Effector CD4-positive, alpha-beta T cell (primary cell): Measurements from ENCODE around the gene IFT122.
"Not testable (repeated sequence)": the region's sequence is repeated elsewhere in the genome, so short reads cannot be mapped to it uniquely, and the experiment has no call there.

Experiments used
- DNase-seq: peaks from one replicate; pipeline ENCODE4 v3.0.0-alpha.2; 2020

IFT122 gene

DNA sequence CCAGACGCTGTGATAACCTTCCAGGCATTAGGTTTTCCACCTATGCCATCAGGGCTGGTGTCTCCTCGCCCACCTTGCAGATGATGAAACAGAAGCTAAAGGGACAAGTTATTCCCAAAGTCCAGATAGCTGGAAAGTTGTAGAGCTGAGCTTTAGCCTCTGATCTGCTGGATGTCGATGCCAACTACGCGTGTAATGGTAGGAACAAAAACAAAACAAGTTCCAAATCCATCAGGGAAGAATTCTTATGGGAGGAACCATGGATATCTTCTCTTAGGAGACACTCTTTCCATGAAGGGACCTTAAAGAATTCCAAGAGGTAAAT lies 60.3 kb downstream of the IFT122 start:
- DNase-seq: no peak

DNA sequence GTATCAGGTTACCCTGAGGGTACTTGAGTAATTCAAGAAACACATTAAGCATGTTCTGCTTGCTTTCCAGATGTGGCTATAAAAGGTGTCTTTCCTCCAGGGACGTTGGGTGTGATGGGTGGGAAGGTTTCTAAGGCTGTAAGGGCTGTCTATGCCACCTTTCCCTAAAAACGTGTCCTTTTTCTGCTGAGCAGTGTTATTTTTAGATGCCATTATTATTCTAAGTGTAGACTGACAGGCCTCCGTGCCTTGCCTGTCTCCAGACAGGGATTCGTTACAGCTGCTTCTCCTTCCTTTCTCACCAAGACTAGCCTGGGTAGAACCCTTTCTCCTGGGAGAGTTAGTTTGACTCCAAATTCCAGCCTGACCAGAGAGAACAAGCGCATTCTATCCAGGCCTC lies 61.6 kb downstream of the IFT122 start:
- DNase-seq: no peak

DNA sequence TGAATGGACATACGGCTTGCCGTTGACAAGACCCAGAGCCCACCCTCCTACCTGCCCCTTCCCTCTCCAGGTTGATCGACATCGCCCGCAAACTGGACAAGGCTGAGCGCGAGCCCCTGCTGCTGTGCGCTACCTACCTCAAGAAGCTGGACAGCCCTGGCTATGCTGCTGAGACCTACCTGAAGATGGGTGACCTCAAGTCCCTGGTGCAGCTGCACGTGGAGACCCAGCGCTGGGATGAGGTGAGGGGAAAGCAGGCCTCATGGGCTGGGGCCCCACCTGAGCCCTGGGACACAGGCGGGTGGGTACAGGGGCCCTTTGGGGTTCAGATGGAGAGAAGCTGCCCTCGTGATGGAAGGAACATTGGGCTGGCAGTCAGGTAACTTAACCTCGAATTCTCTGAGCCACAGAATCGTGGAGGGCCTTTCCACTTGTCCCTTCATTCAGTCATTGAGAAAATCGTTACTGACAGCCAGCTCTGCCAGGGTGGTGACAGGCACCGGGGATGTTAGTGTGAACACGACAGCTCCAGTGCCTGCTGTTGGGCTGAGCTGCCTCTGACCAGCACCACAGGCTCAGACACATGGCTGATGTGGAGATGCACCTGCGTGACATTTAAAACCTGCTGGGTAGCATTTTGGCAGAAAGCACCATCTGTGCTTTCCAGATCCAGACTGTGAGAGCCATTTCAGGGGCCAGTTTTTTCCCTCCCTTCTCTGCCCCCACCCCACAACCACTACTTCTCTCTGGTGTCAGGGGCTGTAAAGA lies 62.8 kb downstream of the IFT122 start:
- DNase-seq: no peak

DNA sequence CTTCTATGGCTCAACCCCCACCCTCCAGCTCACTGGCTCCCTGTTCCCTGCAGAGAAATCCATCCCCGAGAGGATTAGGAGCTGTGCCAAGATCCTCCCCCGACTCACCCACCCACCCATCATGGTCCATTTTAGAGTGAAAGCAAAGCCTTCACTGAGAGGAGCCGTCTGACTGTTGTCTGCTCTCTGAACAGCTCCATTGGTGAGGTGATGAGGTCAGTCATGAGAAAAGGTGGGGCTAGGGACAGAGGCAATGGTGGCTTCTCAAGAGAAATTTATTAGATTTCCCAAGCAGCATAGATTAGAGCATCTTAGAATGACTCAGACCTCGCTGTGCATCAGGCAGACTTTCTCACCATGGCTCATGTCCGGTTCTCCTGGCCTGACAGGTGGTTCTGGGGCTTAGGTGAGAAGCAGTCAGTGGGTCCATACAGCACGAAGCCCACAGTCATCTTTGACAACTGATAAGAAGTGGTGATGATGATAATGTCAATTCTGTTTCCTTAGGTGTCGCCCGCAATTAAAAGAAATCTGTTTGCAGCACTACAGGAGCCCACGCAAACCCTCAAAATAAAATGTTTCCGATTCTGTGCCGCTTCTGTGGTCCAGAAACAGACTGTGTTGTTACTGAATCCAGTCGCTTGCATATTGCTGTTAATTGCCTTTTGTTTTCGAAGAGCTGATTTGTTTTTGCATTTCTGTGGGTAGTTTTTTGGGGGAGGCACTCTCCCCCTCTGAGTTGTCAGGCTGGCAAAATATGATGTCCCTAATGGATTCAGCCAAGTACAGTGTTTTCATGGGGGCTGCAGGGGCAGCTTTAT lies 63.7 kb downstream of the IFT122 start:
- no peak for DNase-seq

DNA sequence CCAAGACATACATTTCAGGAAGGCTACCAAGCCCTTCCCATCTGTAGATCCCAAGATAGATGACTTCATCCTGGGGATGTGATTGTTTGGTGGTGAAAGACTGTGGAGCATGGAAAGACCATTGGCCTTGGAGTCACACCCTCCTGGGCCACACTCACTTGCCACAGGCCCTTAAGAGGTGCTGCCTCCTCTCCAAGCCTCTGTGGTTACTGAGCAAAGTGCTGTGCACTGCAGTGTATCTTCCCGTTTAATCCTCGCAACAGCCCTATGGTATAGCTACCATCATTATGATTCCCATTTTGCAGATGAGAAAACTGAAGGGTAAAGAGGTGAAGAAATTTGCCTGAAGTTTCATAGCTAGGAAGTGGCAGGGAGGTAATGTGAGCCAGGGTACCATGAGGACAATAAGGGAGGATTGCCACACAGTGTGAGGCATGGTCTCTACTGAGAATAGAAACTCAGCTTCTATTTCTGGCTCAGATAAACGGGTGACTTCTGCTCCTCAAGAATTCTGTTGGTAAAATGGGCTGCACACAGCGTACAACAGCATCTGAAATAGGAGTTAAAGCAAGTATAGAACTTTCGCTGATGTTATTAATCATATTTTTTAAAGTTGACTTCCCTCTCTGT lies 64.6 kb downstream of the IFT122 start:
- no peak for DNase-seq

DNA sequence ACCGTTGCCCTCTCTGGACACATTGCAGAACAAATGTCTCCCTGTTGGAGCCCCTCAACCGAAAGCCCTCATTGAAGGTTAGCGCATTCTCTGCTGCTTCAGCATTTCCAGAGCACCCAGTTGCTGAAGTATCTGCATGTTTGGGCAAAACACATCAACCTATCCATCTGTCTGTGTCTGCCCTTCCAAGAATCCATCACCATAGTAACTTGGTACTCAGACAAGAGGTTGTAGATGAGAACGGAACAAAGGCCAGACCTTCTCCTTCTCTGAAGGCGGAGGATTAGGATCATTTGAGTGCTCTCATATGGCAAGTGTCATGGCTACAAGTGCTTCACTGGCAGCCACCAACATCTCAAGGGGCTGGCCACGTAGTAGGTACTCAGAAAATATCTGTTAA lies 65.3 kb downstream of the IFT122 start:
- no peak for DNase-seq

DNA sequence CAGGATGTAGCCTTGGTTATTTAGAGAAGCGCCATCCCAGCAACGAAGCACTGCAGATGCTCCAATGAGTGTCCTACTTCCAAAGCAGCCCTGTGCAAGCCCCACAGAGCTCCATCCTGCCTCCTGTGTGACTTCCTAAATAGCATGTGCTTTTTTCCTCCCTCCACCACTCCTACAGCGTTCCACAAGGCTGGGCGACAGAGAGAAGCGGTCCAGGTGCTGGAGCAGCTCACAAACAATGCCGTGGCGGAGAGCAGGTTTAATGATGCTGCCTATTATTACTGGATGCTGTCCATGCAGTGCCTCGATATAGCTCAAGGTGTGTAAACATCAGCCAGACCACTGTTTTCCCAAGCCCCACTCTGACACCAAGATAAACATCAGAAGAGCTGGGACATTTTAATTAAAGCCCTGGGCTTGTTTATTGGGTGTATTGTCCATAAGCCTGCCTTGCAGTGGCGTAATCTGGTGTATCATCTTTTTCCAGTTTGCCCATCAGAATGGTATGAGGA lies 66.3 kb downstream of the IFT122 start:
- no peak for DNase-seq

DNA sequence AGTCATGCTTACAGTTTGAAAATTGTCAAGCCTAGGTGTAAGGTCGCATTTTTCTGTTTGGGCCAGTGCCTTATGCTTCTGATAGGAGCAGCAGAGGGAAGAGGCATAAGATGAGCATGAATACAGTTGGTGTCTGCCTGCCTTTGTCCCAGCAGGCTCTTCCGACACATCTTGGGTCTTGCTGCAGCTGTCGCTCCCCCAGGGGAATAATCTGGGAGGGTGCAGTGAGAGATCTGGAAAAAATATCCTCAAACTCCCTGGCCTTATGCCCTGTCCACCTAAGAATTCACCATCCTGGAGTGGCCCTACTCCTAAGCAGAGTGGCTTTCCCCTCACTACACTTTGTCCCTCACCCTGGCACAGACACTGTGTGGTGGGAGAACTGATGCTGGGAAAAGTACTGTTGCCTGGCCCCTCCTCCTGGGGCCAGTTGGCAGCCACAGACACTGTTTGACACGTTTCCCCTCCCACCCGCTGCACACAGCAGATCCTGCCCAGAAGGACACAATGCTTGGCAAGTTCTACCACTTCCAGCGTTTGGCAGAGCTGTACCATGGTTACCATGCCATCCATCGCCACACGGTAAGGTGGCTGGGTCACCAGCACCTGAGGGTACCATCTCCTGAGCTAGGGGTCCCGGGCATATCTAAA lies 67.3 kb downstream of the IFT122 start:
- DNase-seq: no peak

DNA sequence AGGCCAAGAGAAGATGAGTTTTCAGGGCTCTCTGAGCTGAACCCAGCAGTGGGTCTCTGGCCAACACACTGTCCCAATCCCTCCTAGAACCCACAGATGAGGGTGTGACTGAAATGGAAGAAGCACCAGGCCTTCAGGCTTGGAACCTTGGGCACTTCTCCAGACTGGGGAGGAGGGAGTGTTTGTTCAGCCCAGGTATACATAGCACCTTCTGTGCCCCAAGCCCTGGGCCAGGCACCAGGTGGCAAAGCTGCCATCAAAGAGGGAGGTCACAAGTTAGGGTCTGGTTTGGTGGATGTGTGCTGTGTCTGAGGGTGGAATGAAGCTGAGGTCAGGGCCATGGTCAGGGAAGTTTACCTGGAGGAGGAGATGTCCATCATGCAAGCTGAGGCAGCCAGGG lies 72.6 kb downstream of the IFT122 start:
- DNase-seq: no peak

DNA sequence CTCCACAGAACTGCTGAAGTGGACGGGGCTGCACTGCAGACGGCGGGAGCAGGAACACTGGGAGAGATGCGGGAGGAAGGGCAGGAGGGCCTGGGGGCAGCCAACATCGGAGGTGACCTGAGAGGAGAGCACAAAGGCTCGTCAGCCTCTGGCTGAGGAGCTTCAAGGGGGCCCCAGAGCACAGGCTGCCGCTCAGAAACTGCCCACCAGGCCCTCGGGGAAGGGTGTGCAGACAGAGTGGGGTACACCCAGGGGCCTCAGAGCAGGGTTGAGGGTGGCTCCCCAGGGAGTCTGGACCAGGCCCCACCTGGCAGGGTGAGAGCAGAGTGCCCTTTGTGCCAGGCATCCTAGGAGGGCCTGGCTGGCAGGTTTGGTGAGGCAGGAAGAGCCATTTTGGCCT lies 73.7 kb downstream of the IFT122 start:
- DNase-seq: no peak

DNA sequence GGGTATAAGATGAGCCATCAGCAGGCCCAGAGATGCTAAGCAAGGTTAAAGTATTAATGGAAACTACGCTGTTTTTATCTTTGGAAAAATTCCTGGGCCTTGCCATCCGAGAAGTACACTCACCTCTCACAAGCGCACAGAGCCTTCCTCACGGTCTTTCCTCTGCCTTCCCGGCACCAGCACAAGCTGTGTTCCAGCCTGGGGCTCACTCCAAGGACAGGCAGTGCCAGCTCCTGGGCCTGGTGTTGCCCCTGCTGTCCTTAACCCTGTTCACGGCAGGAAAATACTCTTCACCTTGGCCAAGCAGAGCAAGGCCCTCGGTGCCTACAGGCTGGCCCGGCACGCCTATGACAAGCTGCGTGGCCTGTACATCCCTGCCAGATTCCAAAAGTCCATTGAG lies 74.1 kb downstream of the IFT122 start:
- no peak for DNase-seq

DNA sequence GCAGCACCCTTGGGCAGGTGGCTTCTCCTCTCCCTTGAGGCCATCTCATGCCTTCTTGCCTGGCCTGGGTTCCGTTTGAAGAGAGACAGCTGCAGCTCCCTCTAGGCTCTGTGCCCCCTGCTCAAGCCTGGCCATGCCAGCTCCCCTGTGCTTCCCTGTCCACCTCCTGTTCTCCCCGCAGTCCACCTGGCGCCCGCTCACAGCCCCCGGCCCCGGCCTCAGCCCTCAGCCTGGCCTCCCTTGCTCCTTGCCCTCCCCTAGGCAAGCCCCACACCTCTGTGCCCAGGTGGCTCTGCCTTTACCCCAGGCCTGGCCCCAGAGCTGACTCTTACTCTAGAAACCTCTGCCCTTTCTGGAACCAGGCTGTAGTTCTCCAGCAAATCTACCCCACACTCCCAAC lies 74.5 kb downstream of the IFT122 start:
- no peak for DNase-seq

DNA sequence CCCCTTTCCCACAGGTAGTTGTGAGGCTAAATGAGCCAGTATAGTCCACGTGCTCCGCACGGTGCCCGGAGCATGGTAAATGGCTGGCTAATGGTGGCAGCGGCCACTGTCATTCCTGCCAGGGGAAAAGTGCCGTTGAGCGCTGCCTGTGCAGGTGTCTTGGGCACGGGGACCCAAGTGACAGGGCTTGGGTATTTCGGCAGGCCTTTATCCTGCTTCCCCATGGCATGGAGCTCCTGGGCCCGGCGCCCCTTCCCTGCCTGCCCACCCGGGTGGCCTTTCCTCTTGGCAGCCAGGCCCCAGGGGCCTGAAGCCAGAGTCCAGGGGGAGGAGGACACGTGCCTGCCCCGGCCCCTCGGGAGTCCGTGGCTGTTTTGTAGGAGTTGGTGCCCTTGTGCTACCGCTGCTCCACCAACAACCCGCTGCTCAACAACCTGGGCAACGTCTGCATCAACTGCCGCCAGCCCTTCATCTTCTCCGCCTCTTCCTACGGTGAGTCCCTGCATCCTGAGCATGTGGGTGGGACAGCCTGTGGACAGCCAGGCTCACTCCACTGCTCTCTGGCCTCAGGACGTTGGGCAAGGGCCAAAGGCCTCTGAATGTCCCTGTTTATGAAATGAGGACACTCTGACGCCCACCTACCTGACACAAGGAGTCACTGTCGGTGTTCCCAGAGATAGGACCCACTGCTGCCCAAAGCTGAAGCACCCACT lies 75.2 kb downstream of the IFT122 start:
- not testable (repeated sequence) for DNase-seq

DNA sequence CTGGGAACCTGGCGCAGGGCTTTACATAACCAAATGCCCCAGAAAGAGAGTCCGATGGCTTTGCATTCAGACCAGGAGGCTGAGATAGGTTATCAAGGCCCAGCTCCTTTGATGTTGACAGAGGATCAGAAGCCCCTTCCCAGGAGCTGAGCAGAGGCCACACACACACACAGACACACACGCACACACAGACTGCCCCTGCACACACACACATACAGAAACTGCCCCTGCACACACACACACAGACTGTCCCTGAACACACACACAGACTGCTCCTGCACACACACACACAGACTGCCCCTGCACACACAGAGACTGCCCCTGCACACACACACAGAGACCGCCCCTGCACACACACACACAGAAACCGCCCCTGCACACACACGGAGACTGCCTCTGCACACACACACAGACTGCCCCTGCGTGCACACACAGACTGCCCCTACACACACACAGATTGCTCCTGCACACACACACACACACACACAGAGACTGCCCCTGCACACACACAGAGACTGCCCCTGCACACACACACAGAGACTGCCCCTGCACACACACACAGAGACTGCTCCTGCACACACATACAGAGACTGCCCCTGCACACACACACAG lies 75.9 kb downstream of the IFT122 start:
- not testable (repeated sequence) for DNase-seq

DNA sequence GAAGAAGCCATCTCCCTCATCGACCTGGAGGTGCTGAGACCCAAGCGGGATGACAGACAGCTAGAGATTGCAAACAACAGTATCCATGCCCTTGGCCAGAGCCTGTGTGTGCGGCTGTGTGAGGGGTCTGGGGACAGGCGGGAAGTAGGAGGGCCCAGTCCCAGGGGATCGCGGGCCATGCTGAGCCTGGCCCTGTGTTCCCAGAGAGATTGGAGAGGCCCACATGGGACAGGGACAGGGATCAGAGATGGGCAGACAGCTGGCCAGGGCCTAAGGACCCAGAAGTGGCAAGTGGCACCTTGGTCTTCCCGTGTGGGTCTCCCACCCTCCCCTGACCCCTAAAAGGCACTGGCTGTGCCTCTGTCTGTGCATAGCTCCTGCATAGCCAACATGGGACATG lies 77.5 kb downstream of the IFT122 start:
- no peak for DNase-seq

DNA sequence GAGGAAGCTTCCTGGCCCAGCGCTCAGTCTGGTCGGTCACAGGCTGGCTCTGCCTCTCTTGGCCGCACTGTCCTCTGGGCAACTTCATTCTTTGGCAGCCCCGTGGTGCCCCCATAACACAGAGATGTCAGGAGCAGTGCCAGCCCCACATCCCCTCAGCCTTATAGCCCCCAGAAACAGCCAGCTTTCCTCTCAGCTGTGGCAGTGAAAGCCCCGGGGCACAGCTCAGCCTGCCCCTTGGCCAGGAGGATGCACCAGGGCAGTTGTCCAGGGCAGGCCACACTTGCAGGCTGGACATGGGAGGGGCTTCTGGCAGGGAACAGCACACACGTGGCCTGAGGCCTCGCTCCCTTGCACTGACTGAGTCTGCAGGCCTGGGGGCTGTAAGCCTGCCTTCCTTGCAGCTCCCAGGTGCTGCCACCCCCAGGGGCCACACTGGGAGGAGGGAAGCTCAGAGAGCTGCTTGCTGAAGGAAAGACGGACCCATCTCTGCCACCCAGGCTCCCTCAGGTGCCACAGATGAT lies 78.1 kb downstream of the IFT122 start:
- DNase-seq: no peak

DNA sequence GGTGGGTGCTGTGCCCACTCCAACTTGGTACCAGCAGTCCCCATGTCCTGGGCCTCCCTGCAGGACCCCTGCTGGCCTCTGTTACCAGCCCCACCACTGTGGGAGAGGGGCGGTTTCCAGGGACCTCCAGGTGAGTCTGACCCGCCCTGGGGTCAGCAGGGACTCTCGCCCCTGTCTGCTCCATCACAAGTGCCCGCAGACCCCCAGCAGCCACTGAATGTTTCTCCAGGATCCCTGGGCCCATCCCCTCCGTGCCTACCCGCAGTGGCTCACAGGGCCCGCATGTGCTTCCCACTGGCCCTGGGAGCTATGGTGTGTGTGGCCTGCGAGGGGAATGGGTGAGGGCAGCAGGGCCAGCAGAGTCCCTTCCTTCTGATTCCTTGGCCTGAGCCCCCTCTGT lies 78.6 kb downstream of the IFT122 start:
- DNase-seq: no peak

DNA sequence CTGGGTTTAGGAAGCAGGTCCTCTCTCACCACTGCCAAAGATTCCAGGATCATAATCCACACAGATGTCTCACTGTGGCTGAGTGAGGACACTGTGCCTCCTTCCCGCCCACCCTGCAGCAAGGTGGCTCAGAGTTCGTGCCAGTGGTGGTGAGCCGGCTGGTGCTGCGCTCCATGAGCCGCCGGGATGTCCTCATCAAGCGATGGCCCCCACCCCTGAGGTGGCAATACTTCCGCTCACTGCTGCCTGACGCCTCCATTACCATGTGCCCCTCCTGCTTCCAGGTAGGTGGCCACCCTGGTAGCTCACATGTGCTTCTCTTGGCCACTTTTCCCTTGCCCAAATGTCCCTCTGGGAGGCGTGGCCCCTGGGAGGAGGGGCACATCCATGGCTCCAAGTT lies 79.4 kb downstream of the IFT122 start:
- DNase-seq: no peak

DNA sequence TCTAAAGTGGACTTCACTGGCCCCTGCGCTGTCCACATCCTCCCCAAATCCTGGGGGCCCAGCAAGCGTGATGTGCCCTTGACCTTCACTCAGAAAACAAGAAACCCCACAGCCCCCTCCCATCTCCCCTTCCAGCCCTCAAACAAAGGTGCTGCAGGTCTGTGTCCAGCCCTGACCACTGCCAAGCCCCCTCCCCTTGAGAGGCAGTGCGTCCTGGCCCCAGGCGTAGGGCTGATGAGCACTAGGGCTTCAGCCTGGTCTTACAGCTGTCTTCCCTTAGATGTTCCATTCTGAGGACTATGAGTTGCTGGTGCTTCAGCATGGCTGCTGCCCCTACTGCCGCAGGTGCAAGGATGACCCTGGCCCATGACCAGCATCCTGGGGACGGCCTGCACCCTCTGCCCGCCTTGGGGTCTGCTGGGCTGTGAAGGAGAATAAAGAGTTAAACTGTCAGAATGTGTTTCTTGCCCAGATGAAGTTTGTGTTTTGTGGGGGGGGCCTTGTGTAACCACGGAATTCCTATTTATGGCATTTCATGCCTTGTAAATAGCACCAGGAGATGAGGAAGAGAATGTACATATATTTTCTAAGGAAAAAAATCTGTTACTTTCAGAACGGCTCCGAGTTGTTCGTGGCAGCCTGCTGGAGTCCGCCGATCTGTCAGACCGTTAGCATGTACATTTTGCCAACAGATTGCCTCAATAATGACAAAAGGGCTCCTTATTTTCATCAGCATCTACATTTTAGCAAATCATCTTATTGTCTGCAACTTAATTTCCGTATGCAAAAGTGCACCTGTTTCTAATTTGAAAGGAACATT lies 80.1 kb downstream of the IFT122 start:
- DNase-seq: no peak

DNA sequence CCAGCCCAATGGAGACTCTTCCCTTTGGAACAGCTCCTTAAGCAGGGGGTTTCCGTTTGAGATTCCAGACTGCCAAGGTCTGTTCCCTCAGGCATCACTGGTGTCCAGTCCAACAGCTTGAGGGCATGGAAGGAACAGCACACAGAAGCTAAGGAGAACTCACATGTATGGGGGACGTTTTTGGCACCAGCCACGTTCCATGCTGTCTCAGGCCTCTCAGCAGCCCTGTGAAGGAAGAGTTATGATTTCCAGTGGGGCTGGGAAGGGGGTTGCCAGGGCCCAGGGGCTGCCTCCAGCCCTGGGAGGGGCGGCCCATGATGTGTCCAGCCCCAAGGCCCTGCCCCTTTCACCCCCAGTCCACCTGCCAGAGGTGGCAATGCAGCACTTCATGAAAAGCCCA lies 80.9 kb downstream of the IFT122 start:
- DNase-seq: no peak

DNA sequence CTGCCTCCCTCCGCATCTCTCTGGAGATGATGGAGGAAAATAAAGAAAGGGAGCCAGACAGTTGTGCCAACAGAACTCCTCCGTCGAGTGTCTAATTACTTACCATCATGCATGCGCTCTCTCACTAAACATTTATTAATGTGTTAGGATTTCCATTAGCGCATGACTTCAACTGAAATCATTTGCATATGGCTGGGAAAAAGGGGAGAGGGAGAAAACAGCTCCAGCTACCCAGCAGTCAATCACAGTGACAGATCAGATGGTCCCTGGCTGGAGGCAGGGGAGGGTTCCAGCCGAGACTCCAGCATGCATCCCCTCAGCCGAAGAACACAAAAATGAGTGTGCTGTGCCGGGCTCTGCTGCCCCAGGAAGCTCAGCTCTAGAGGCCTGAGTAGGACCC lies 81.6 kb downstream of the IFT122 start:
- no peak for DNase-seq
